Spleen (tissue), 7 donors: ENCODE measurements around the gene TNK2.
"Not testable (repeated sequence)": the region's sequence is repeated elsewhere in the genome, so short reads cannot be mapped to it uniquely, and the experiment has no call there.

Experiments
- CTCF ChIP-seq, 11 experiments: fragments of 200-600 bp in 7 of 11; fragments of 450-650 bp in 4 of 11; sonication (generic) in 4 of 11; IDR thresholded peaks in 8 of 11; conservative IDR thresholded peaks in 3 of 11; 1 replicate in 7 of 11; 2 replicates in 4 of 11; pipeline versions ENCODE4 v1.4.0 to v1.8.0; 2016 to 2021; ENCODE audit warnings: antibody characterized with exemption in 11 of 11, inconsistent platforms in 4 of 11, mild to moderate bottlenecking in 1 of 11
- POLR2AphosphoS5 ChIP-seq, 3 donors: sonication (generic); formaldehyde crosslinking; IDR thresholded peaks; one replicate each; pipeline ENCODE4 v1.5.1; 2017; ENCODE audit warnings: antibody characterized with exemption in 3 of 3
- donor health status: DM: no; HTN: no; CAD: no; lungs with moderate emphysema.
- donor health status: DM: no; HTN: no; CAD: no.
- donor health status: DM: no; HTN: no; CAD: no.

- not testable (repeated sequence) for TF ChIP-seq CTCF (IDR thresholded peaks at IDR 0.05 in 8 of 11, conservative IDR thresholded peaks at IDR 0.05 in 3 of 11)
- TF ChIP-seq POLR2AphosphoS5 (IDR thresholded peaks at IDR 0.05): peak; percentile 57 to 93 (median 81)
Observed at GRCh38 chr3:195954052-195954751, 45.9 kb upstream of the TNK2 start.
